ENCODE measurements around the gene ZNF652.

The ZNF652 gene

GRCh38 chr17:49404361-49404760 lies 42.3 kb upstream of the ZNF652 start:
- no peak for DNase-seq (ENCODE audit: low read depth)

DNA sequence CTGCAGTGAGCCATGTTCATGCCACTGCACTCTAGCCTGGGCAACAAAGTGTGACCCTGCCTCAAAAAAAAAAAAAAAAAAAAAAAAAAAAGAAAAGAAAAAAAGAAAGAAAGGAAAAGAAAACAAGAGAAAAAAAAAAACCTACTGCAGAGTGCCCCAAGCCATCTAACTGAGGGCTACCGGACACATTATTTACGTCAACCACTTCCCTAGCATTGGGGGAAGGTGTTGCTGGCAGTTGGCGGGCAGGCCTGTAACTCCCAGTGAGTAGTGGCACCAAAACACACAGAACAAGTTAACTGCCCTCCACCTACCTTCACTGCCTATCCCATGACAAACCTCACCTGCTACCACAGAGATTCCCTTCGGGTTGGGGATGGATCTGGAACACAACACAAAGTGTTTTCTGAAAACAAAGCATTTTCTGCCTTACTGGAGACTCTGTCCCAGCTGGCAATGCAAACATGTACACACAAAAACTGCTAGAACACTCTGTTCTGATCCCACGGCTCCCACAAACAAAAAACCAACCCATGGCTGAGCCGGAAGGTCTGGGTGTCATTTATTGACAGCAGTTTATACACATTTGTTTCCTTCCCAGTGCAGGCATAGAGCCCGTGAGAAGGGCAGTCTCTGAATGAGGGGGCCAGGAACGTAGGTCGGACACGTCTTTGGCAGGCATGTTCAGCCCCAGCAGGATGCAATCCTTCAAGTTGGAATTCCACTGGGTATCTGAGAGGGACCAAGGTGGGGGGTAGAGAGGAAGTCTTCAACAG lies 41.7 kb upstream of the ZNF652 start:
- no peak for DNase-seq (ENCODE audit: low read depth)
- no peak overlapping the region for H3K4me3 ChIP-seq (ENCODE audit: low read depth, low read length)
- TF ChIP-seq, protein P1, sequence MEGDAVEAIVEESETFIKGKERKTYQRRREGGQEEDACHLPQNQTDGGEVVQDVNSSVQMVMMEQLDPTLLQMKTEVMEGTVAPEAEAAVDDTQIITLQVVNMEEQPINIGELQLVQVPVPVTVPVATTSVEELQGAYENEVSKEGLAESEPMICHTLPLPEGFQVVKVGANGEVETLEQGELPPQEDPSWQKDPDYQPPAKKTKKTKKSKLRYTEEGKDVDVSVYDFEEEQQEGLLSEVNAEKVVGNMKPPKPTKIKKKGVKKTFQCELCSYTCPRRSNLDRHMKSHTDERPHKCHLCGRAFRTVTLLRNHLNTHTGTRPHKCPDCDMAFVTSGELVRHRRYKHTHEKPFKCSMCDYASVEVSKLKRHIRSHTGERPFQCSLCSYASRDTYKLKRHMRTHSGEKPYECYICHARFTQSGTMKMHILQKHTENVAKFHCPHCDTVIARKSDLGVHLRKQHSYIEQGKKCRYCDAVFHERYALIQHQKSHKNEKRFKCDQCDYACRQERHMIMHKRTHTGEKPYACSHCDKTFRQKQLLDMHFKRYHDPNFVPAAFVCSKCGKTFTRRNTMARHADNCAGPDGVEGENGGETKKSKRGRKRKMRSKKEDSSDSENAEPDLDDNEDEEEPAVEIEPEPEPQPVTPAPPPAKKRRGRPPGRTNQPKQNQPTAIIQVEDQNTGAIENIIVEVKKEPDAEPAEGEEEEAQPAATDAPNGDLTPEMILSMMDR (IDR thresholded peaks at IDR 0.05; ENCODE audit: low read depth, low read length, missing control alignments), result no peak

More at GRCh38 chr17:49404361-49404760, 42.3 kb upstream of the ZNF652 start:
- TF ChIP-seq, protein P1 (IDR thresholded peaks at IDR 0.05; ENCODE audit: low read depth, low read length, missing control alignments), result no peak
- no peak overlapping the region for H3K4me3 ChIP-seq (ENCODE audit: low read depth, low read length)

DNA sequence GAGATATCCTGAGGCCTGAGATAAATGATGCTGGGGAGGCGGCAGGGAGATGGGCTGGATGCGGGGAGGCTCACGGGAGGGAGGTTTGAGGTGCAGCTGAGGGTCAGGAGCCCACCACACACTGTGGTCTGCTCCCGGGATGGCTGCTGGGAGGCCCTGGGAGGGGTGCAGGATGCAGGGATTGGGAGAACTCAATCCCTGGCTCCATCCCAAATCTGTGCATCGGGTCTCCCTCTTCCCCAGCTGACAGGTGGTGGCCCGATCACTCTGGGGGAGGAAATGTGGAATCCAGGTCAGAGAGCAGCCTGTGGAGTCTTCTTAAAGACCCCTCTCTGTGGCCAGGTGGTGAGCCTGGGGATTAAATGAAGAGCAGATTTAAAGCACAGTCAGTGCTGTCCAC lies 40.7 kb upstream of the ZNF652 start:
- DNase-seq (ENCODE audit: low read depth), result no peak
- no peak overlapping the region for H3K4me3 ChIP-seq (ENCODE audit: low read depth, low read length)
- TF ChIP-seq, protein P1 (IDR thresholded peaks at IDR 0.05; ENCODE audit: low read depth, low read length, missing control alignments), result no peak

- H3K4me3 ChIP-seq (ENCODE audit: low read depth, low read length), result no peak overlapping the region
- no peak for DNase-seq (ENCODE audit: low read depth)
- TF ChIP-seq, protein P1 (IDR thresholded peaks at IDR 0.05; ENCODE audit: low read depth, low read length, missing control alignments), result no peak
Measured at GRCh38 chr17:49401971-49402611, 40.0 kb upstream of the ZNF652 start.

GRCh38 chr17:49399995-49400394 lies 37.9 kb upstream of the ZNF652 start:
- TF ChIP-seq, protein P1 (IDR thresholded peaks at IDR 0.05; ENCODE audit: low read depth, low read length, missing control alignments), result no peak
- DNase-seq (ENCODE audit: low read depth), result no peak
- H3K4me3 ChIP-seq (ENCODE audit: low read depth, low read length), result no peak overlapping the region

GRCh38 chr17:49397586-49397985 lies 35.5 kb upstream of the ZNF652 start:
- TF ChIP-seq, protein P1 (IDR thresholded peaks at IDR 0.05; ENCODE audit: low read depth, low read length, missing control alignments), result no peak
- no peak overlapping the region for H3K4me3 ChIP-seq (ENCODE audit: low read depth, low read length)
- no peak for DNase-seq (ENCODE audit: low read depth)

Data from GM12864 (cell line).